ENCODE measurements around the gene TPRN. TPM values are rescaled to one million over a fixed set of nuclear protein-coding genes. Genes with fewer than 3 reads are reported as not detected.

Gene TPRN
- total RNA-seq, 1 experiment from 2014 or later = 6.0 TPM

- no peaks in the 10 kb centered on the region for H3K27me3 ChIP-seq (replicated peaks)
- peak overlapping the region; percentile 93 for H3K4me3 ChIP-seq
- no peak for DNase-seq (ENCODE audit: low read depth in 1 of 2, low spot score in 2 of 2)
- peaks cover 25% of the 10 kb centered on the region for H3K4me1 ChIP-seq (replicated peaks)
- no peaks in the 10 kb centered on the region for H3K9me3 ChIP-seq (replicated peaks)
- peak overlapping the region; percentile 83 for H3K27ac ChIP-seq
- peaks cover 74% of the 10 kb centered on the region for H3K36me3 ChIP-seq
Measured at GRCh38 chr9:137189297-137190295, 10.9 kb downstream of the TPRN start.

GRCh38 chr9:137188490-137189296 lies 11.8 kb downstream of the TPRN start, which contains the start of the genes ANAPC2 and SSNA1:
ANAPC2 (minus strand) TSS chr9:137188560; CDS start chr9:137188532, 28 bp downstream.
SSNA1 (plus strand) TSS chr9:137188676; CDS start chr9:137188727, 51 bp downstream.
- peak within 1 kb of the TSS; percentile 83 for H3K27ac ChIP-seq
- peaks cover 77% of the 10 kb centered on the region for H3K36me3 ChIP-seq
- H3K4me3 ChIP-seq = peak within 1 kb of the TSS; percentile 93
- no peaks in the 10 kb centered on the region for H3K27me3 ChIP-seq (replicated peaks)
- peak; percentile 90 to 91 for DNase-seq (ENCODE audit: low read depth in 1 of 2, low spot score in 2 of 2)
- H3K4me1 ChIP-seq (replicated peaks) = peaks cover 25% of the 10 kb centered on the region
- no peaks in the 10 kb centered on the region for H3K9me3 ChIP-seq (replicated peaks)

GRCh38 chr9:137188086-137188489 lies 12.5 kb downstream of the TPRN start:
- no peak for DNase-seq (ENCODE audit: low read depth in 1 of 2, low spot score in 2 of 2)
- no peaks in the 10 kb centered on the region for H3K27me3 ChIP-seq (replicated peaks)
- peaks cover 25% of the 10 kb centered on the region for H3K4me1 ChIP-seq (replicated peaks)
- no peaks in the 10 kb centered on the region for H3K9me3 ChIP-seq (replicated peaks)
- H3K36me3 ChIP-seq = peaks cover 83% of the 10 kb centered on the region
- peak overlapping the region; percentile 93 for H3K4me3 ChIP-seq
- peak overlapping the region; percentile 83 for H3K27ac ChIP-seq

DNA sequence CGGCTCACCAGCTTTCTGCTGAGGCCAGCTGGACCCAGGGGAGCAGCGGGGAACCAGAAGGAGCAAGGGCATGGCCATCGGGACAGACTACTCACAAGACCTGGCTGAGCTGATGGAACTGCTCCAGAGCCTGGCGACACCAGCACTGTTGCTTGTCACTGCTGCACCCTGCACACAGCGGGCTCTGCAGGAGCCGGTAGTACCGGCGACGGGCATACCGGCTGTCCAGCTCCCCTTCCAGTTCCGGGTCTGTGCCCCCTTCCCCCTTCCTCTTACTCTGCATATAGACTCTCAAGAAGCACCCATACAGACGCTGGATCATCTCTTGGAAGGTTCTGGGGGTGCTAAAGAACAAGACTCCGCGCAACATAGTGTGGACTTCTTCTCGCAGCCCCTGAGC lies 13.2 kb downstream of the TPRN start:
- no peak for DNase-seq (ENCODE audit: low read depth in 1 of 2, low spot score in 2 of 2)
- H3K4me1 ChIP-seq (replicated peaks) = peaks cover 25% of the 10 kb centered on the region
- no peaks in the 10 kb centered on the region for H3K27me3 ChIP-seq (replicated peaks)
- H3K4me3 ChIP-seq = peak overlapping the region; percentile 93
- no peak overlapping the region for H3K27ac ChIP-seq
- peaks cover 89% of the 10 kb centered on the region for H3K36me3 ChIP-seq
- H3K9me3 ChIP-seq (replicated peaks) = no peaks in the 10 kb centered on the region

- Histone ChIP-seq H3K9me3 (replicated peaks) (no peaks in the 10 kb centered on the region), H3K36me3 (peaks cover 87% of the 10 kb centered on the region), H3K27me3 (replicated peaks) (no peaks in the 10 kb centered on the region), H3K4me3 (no peak overlapping the region), H3K4me1 (replicated peaks) (peaks cover 25% of the 10 kb centered on the region), H3K27ac (no peak overlapping the region)
- DNase-seq (ENCODE audit: low read depth in 1 of 2, low spot score in 2 of 2) = no peak
Measured at GRCh38 chr9:137186385-137186784, 14.2 kb downstream of the TPRN start.

- H3K27ac ChIP-seq = no peak overlapping the region
- H3K36me3 ChIP-seq = peaks cover 87% of the 10 kb centered on the region
- no peaks in the 10 kb centered on the region for H3K27me3 ChIP-seq (replicated peaks)
- peaks cover 25% of the 10 kb centered on the region for H3K4me1 ChIP-seq (replicated peaks)
- H3K4me3 ChIP-seq = no peak overlapping the region
- no peak for DNase-seq (ENCODE audit: low read depth in 1 of 2, low spot score in 2 of 2)
- H3K9me3 ChIP-seq (replicated peaks) = no peaks in the 10 kb centered on the region
Measured at GRCh38 chr9:137185921-137186320, 14.6 kb downstream of the TPRN start.

- H3K27me3 ChIP-seq (replicated peaks) = no peaks in the 10 kb centered on the region
Measured at GRCh38 chr9:137184881-137185660, 15.5 kb downstream of the TPRN start.

DNA sequence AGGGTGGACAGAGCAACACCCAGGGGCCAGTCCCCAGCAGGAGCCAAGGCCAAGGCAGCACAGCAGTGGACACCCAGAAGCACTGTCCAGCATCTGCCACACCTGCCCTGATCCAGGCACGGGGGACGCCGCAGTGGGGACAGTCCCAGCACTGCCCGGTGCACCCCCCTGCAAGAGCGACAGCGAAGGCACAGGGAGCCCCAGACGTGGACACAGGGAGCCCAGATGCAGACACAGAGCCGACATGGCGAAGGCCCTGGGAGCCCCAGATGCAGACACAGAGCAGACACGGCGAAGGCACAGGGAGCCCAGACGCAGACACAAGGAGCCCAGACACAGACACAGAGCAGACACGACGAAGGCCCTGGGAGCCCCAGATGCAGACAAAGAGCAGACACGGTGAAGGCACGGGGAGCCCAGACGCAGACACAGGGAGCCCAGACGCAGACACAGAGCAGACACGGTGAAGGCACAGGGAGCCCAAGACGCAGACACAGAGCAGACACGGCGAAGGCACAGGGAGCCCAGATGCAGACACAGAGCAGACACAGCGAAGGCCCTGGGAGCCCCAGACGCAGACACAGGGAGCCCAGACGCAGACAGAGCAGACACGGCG lies 16.5 kb downstream of the TPRN start:
- H3K27me3 ChIP-seq (replicated peaks) = no peaks in the 10 kb centered on the region
- H3K4me1 ChIP-seq (replicated peaks) = peaks cover 14% of the 10 kb centered on the region
- no peak overlapping the region for H3K4me3 ChIP-seq
- no peaks in the 10 kb centered on the region for H3K9me3 ChIP-seq (replicated peaks)
- no peak for DNase-seq (ENCODE audit: low read depth in 1 of 2, low spot score in 2 of 2)
- H3K27ac ChIP-seq = no peak overlapping the region
- H3K36me3 ChIP-seq = peaks cover 80% of the 10 kb centered on the region

More at GRCh38 chr9:137184881-137185660, 15.5 kb downstream of the TPRN start:
- Histone ChIP-seq H3K4me1 (replicated peaks) (peaks cover 24% of the 10 kb centered on the region), H3K4me3 (no peak overlapping the region), H3K36me3 (peaks cover 85% of the 10 kb centered on the region), H3K9me3 (replicated peaks) (no peaks in the 10 kb centered on the region), H3K27ac (no peak overlapping the region)
- DNase-seq (ENCODE audit: low read depth in 1 of 2, low spot score in 2 of 2) = no peak

- Histone ChIP-seq H3K27me3 (replicated peaks) (no peaks in the 10 kb centered on the region), H3K4me3 (no peak overlapping the region), H3K27ac (no peak overlapping the region), H3K9me3 (replicated peaks) (no peaks in the 10 kb centered on the region), H3K4me1 (replicated peaks) (peaks cover 22% of the 10 kb centered on the region), H3K36me3 (peaks cover 73% of the 10 kb centered on the region)
- no peak for DNase-seq (ENCODE audit: low read depth in 1 of 2, low spot score in 2 of 2)
Measured at GRCh38 chr9:137182836-137183235, 17.7 kb downstream of the TPRN start.

DNA sequence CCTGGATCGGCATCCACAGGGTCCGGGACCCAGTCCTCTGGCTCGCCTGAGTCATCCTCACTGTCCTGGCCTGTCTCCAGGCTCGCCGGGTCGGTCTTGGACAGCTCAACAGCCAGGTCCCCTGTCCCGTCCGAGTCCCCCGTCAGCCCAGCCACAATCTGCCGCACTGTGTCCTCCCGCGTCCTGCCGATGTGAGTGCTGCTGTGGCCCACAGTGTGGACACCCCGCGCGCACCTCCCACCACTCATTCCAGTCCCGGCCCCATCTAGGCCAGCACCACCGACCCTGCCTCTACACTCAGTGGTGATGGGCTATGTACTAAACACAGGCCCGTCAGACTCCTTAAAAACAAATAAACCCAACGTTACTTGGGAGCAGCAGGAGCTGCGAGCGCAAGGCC lies 18.9 kb downstream of the TPRN start:
- Histone ChIP-seq H3K27ac (no peak overlapping the region), H3K4me1 (replicated peaks) (peaks cover 10% of the 10 kb centered on the region), H3K27me3 (replicated peaks) (no peaks in the 10 kb centered on the region), H3K9me3 (replicated peaks) (no peaks in the 10 kb centered on the region), H3K4me3 (no peak overlapping the region), H3K36me3 (peaks cover 62% of the 10 kb centered on the region)
- no peak for DNase-seq (ENCODE audit: low read depth in 1 of 2, low spot score in 2 of 2)

GRCh38 chr9:137180491-137180890 lies 20.1 kb downstream of the TPRN start:
- Histone ChIP-seq H3K4me3 (no peak overlapping the region), H3K27ac (no peak overlapping the region), H3K4me1 (replicated peaks) (peaks cover 10% of the 10 kb centered on the region), H3K36me3 (peaks cover 50% of the 10 kb centered on the region), H3K9me3 (replicated peaks) (no peaks in the 10 kb centered on the region), H3K27me3 (replicated peaks) (no peaks in the 10 kb centered on the region)
- no peak for DNase-seq (ENCODE audit: low read depth in 1 of 2, low spot score in 2 of 2)

- no peak overlapping the region for H3K4me3 ChIP-seq
- no peaks in the 10 kb centered on the region for H3K9me3 ChIP-seq (replicated peaks)
- no peak overlapping the region for H3K27ac ChIP-seq
- no peaks in the 10 kb centered on the region for H3K27me3 ChIP-seq (replicated peaks)
- H3K4me1 ChIP-seq (replicated peaks) = peaks cover 10% of the 10 kb centered on the region
- H3K36me3 ChIP-seq = peaks cover 44% of the 10 kb centered on the region
- DNase-seq (ENCODE audit: low read depth in 1 of 2, low spot score in 2 of 2) = no peak
Measured at GRCh38 chr9:137179761-137180160, 20.8 kb downstream of the TPRN start.
